ENCODE data around the gene SLAMF8.

Gene SLAMF8

GRCh38 chr1:159826441-159827101 is at the start of gene SLAMF8:
Gene SLAMF8 (plus strand): TSS chr1:159826873. CDS start chr1:159826899, 26 bp downstream.
- Histone ChIP-seq H3K27me3 (ENCODE audit: control insufficient read depth in 1 of 2, insufficient read depth in 2 of 2, low read length in 2 of 2) (no peaks in the 10 kb centered on the region), H3K27ac (ENCODE audit: low read depth, low read length) (no peak within 1 kb of the TSS), H3K9me3 (ENCODE audit: low read length) (no peaks in the 10 kb centered on the region), H3K4me3 (ENCODE audit: low read depth in 1 of 2, low read length in 2 of 2) (no peak within 1 kb of the TSS), H3K9ac (ENCODE audit: low read length) (no peak within 1 kb of the TSS), H3K4me1 (ENCODE audit: insufficient read depth, low read length) (no peaks in the 10 kb centered on the region), H3K36me3 (ENCODE audit: insufficient read depth, low read length) (no peaks in the 10 kb centered on the region)

GRCh38 chr1:159778266-159778665 is 48.4 kb upstream of the SLAMF8 start:
- no peaks in the 10 kb centered on the region for H3K27me3 ChIP-seq (ENCODE audit: control insufficient read depth in 1 of 2, insufficient read depth in 2 of 2, low read length in 2 of 2)
- no peaks in the 10 kb centered on the region for H3K36me3 ChIP-seq (ENCODE audit: insufficient read depth, low read length)
- no peaks in the 10 kb centered on the region for H3K9me3 ChIP-seq (ENCODE audit: low read length)
- H3K27ac ChIP-seq (ENCODE audit: low read depth, low read length) = no peak overlapping the region
- H3K4me3 ChIP-seq (ENCODE audit: low read depth in 1 of 2, low read length in 2 of 2) = no peak overlapping the region
- peaks cover 6% of the 10 kb centered on the region for H3K4me1 ChIP-seq (ENCODE audit: insufficient read depth, low read length)
- H3K9ac ChIP-seq (ENCODE audit: low read length) = no peak overlapping the region

GRCh38 chr1:159779403-159779851 is 47.2 kb upstream of the SLAMF8 start:
- no peak overlapping the region for H3K27ac ChIP-seq (ENCODE audit: low read depth, low read length)
- no peaks in the 10 kb centered on the region for H3K27me3 ChIP-seq (ENCODE audit: control insufficient read depth in 1 of 2, insufficient read depth in 2 of 2, low read length in 2 of 2)
- no peak overlapping the region for H3K9ac ChIP-seq (ENCODE audit: low read length)
- no peak overlapping the region for H3K4me3 ChIP-seq (ENCODE audit: low read depth in 1 of 2, low read length in 2 of 2)
- no peaks in the 10 kb centered on the region for H3K36me3 ChIP-seq (ENCODE audit: insufficient read depth, low read length)
- H3K4me1 ChIP-seq (ENCODE audit: insufficient read depth, low read length) = peaks cover 6% of the 10 kb centered on the region
- no peaks in the 10 kb centered on the region for H3K9me3 ChIP-seq (ENCODE audit: low read length)

- H3K36me3 ChIP-seq (ENCODE audit: insufficient read depth, low read length) = no peaks in the 10 kb centered on the region
- no peaks in the 10 kb centered on the region for H3K27me3 ChIP-seq (ENCODE audit: control insufficient read depth in 1 of 2, insufficient read depth in 2 of 2, low read length in 2 of 2)
- H3K4me1 ChIP-seq (ENCODE audit: insufficient read depth, low read length) = peaks cover 6% of the 10 kb centered on the region
- peak within 1 kb of the TSS; percentile 56 to 89 for H3K4me3 ChIP-seq (ENCODE audit: low read depth in 1 of 2, low read length in 2 of 2)
- no peaks in the 10 kb centered on the region for H3K9me3 ChIP-seq (ENCODE audit: low read length)
- peak within 1 kb of the TSS; percentile 67 for H3K27ac ChIP-seq (ENCODE audit: low read depth, low read length)
- peak within 1 kb of the TSS; percentile 25 for H3K9ac ChIP-seq (ENCODE audit: low read length)
Observed at GRCh38 chr1:159780583-159781582, 45.8 kb upstream of the SLAMF8 start, which contains the start of gene DUSP23. Gene DUSP23 (plus strand): TSS chr1:159780962. CDS start chr1:159781101, 139 bp downstream.

GRCh38 chr1:159781992-159782391 is 44.7 kb upstream of the SLAMF8 start:
- H3K4me1 ChIP-seq (ENCODE audit: insufficient read depth, low read length) = peaks cover 6% of the 10 kb centered on the region
- peak overlapping the region in 1 of 2 donors; percentile 56 for H3K4me3 ChIP-seq (ENCODE audit: low read depth in 1 of 2, low read length in 2 of 2)
- no peaks in the 10 kb centered on the region for H3K9me3 ChIP-seq (ENCODE audit: low read length)
- no peak overlapping the region for H3K27ac ChIP-seq (ENCODE audit: low read depth, low read length)
- no peak overlapping the region for H3K9ac ChIP-seq (ENCODE audit: low read length)
- H3K36me3 ChIP-seq (ENCODE audit: insufficient read depth, low read length) = no peaks in the 10 kb centered on the region
- no peaks in the 10 kb centered on the region for H3K27me3 ChIP-seq (ENCODE audit: control insufficient read depth in 1 of 2, insufficient read depth in 2 of 2, low read length in 2 of 2)

- Histone ChIP-seq H3K4me3 (ENCODE audit: low read depth in 1 of 2, low read length in 2 of 2) (no peak overlapping the region), H3K27me3 (ENCODE audit: control insufficient read depth in 1 of 2, insufficient read depth in 2 of 2, low read length in 2 of 2) (no peaks in the 10 kb centered on the region), H3K36me3 (ENCODE audit: insufficient read depth, low read length) (no peaks in the 10 kb centered on the region), H3K4me1 (ENCODE audit: insufficient read depth, low read length) (peaks cover 6% of the 10 kb centered on the region), H3K9me3 (ENCODE audit: low read length) (no peaks in the 10 kb centered on the region), H3K9ac (ENCODE audit: low read length) (no peak overlapping the region), H3K27ac (ENCODE audit: low read depth, low read length) (no peak overlapping the region)
Observed at GRCh38 chr1:159783724-159784123, 42.9 kb upstream of the SLAMF8 start.

- Histone ChIP-seq H3K4me3 (ENCODE audit: low read depth in 1 of 2, low read length in 2 of 2) (no peak overlapping the region), H3K4me1 (ENCODE audit: insufficient read depth, low read length) (no peaks in the 10 kb centered on the region), H3K27ac (ENCODE audit: low read depth, low read length) (no peak overlapping the region), H3K27me3 (ENCODE audit: control insufficient read depth in 1 of 2, insufficient read depth in 2 of 2, low read length in 2 of 2) (no peaks in the 10 kb centered on the region), H3K36me3 (ENCODE audit: insufficient read depth, low read length) (no peaks in the 10 kb centered on the region), H3K9ac (ENCODE audit: low read length) (no peak overlapping the region), H3K9me3 (ENCODE audit: low read length) (no peaks in the 10 kb centered on the region)
Observed at GRCh38 chr1:159786465-159786864, 40.2 kb upstream of the SLAMF8 start.

- H3K27ac ChIP-seq (ENCODE audit: low read depth, low read length) = no peak overlapping the region
- H3K4me1 ChIP-seq (ENCODE audit: insufficient read depth, low read length) = no peaks in the 10 kb centered on the region
- H3K9ac ChIP-seq (ENCODE audit: low read length) = no peak overlapping the region
- peaks cover 0 to 3% of the 10 kb centered on the region in 2 donors for H3K27me3 ChIP-seq (ENCODE audit: control insufficient read depth in 1 of 2, insufficient read depth in 2 of 2, low read length in 2 of 2)
- no peaks in the 10 kb centered on the region for H3K9me3 ChIP-seq (ENCODE audit: low read length)
- no peaks in the 10 kb centered on the region for H3K36me3 ChIP-seq (ENCODE audit: insufficient read depth, low read length)
- H3K4me3 ChIP-seq (ENCODE audit: low read depth in 1 of 2, low read length in 2 of 2) = no peak overlapping the region
Observed at GRCh38 chr1:159786966-159787365, 39.7 kb upstream of the SLAMF8 start.

- Histone ChIP-seq H3K9me3 (ENCODE audit: low read length) (no peaks in the 10 kb centered on the region), H3K36me3 (ENCODE audit: insufficient read depth, low read length) (no peaks in the 10 kb centered on the region), H3K4me1 (ENCODE audit: insufficient read depth, low read length) (no peaks in the 10 kb centered on the region), H3K9ac (ENCODE audit: low read length) (no peak overlapping the region), H3K4me3 (ENCODE audit: low read depth in 1 of 2, low read length in 2 of 2) (no peak overlapping the region), H3K27ac (ENCODE audit: low read depth, low read length) (no peak overlapping the region), H3K27me3 (ENCODE audit: control insufficient read depth in 1 of 2, insufficient read depth in 2 of 2, low read length in 2 of 2) (peaks cover 0 to 6% of the 10 kb centered on the region in 2 donors)
Observed at GRCh38 chr1:159790237-159790917, 36.3 kb upstream of the SLAMF8 start.

- H3K9me3 ChIP-seq (ENCODE audit: low read length) = no peaks in the 10 kb centered on the region
- no peak overlapping the region for H3K4me3 ChIP-seq (ENCODE audit: low read depth in 1 of 2, low read length in 2 of 2)
- H3K27ac ChIP-seq (ENCODE audit: low read depth, low read length) = no peak overlapping the region
- no peaks in the 10 kb centered on the region for H3K4me1 ChIP-seq (ENCODE audit: insufficient read depth, low read length)
- no peaks in the 10 kb centered on the region for H3K36me3 ChIP-seq (ENCODE audit: insufficient read depth, low read length)
- peaks cover 0 to 6% of the 10 kb centered on the region in 2 donors for H3K27me3 ChIP-seq (ENCODE audit: control insufficient read depth in 1 of 2, insufficient read depth in 2 of 2, low read length in 2 of 2)
- H3K9ac ChIP-seq (ENCODE audit: low read length) = no peak overlapping the region
Observed at GRCh38 chr1:159791031-159791430, 35.6 kb upstream of the SLAMF8 start.

GRCh38 chr1:159791461-159791860 is 35.2 kb upstream of the SLAMF8 start:
- Histone ChIP-seq H3K4me3 (ENCODE audit: low read depth in 1 of 2, low read length in 2 of 2) (no peak overlapping the region), H3K27ac (ENCODE audit: low read depth, low read length) (no peak overlapping the region), H3K9ac (ENCODE audit: low read length) (no peak overlapping the region), H3K36me3 (ENCODE audit: insufficient read depth, low read length) (no peaks in the 10 kb centered on the region), H3K9me3 (ENCODE audit: low read length) (no peaks in the 10 kb centered on the region), H3K4me1 (ENCODE audit: insufficient read depth, low read length) (no peaks in the 10 kb centered on the region), H3K27me3 (ENCODE audit: control insufficient read depth in 1 of 2, insufficient read depth in 2 of 2, low read length in 2 of 2) (peaks cover 0 to 6% of the 10 kb centered on the region in 2 donors)

Measured in muscle layer of colon (tissue), 2 donors.